Colonic mucosa (tissue), 4 donors: ENCODE measurements around the gene RFTN1. TPM values are rescaled to one million over a fixed set of nuclear protein-coding genes. Genes with fewer than 3 reads are reported as not detected.

ENCODE experiments used
- DNase-seq: peaks from one replicate; pipeline ENCODE4 v3.0.0-alpha.2; 2020
- H3K27ac ChIP-seq: fragments of 200-600 bp; one replicate; pipeline ENCODE4 v1.8.0; 2021
- H3K27me3 ChIP-seq: fragments of 200-600 bp; one replicate; pipeline ENCODE4 v1.8.0; 2021
- H3K36me3 ChIP-seq: fragments of 200-600 bp; one replicate; pipeline ENCODE4 v1.8.0; 2021
- H3K4me1 ChIP-seq: fragments of 200-600 bp; one replicate; pipeline ENCODE4 v1.8.0; 2021; ENCODE audit warnings: mild to moderate bottlenecking
- H3K4me3 ChIP-seq: fragments of 200-600 bp; one replicate; pipeline ENCODE4 v1.8.0; 2021
- H3K9ac ChIP-seq, 2 donors: one replicate each; pipeline ENCODE4 v1.7.0; 2013; ENCODE audit warnings: control low read depth in 2 of 2, low read depth in 2 of 2, low read length in 2 of 2
- H3K9me3 ChIP-seq: fragments of 200-600 bp; one replicate; pipeline ENCODE4 v1.8.0; 2021
- CTCF ChIP-seq: fragments of 200-600 bp; IDR thresholded peaks from one replicate; pipeline ENCODE4 v1.8.0; 2022; ENCODE audit warnings: antibody characterized with exemption, mild to moderate bottlenecking
- intact Hi-C: fragments of 100-400 bp; cut with DNase I; formaldehyde crosslinking; loops from one replicate; pipeline ENCODE4 v1.14.1; 2022
- total RNA-seq, 2 donors: library from RNA; stranded (reverse); fragmentation: NEBNext Ultra II Directional in 1 of 2; extraction: Animal tissue kit (Norgen Biotek cat#: 25700) in 1 of 2; gene quantifications; one replicate each; pipeline ENCODE4 v1.2.1, GENCODE V29; 2021
- donor health status: healthy.
- donor health status: DM: no; HTN: no; CAD: no.
- donor health status: DM: no; HTN: no; CAD: no.

Gene RFTN1
- total RNA-seq, 2 donors from 2014 or later: 4.0 to 10.2 TPM

GRCh38 chr3:16373341-16373946 is 140.1 kb downstream of the RFTN1 start:
- TF ChIP-seq CTCF: no peak
- H3K9ac ChIP-seq: no peak overlapping the region
- no peaks in the 10 kb centered on the region for H3K4me1 ChIP-seq
- H3K36me3 ChIP-seq: no peaks in the 10 kb centered on the region
- no peak overlapping the region for H3K27ac ChIP-seq
- no peaks in the 10 kb centered on the region for H3K9me3 ChIP-seq
- no peak for DNase-seq
- no peak overlapping the region for H3K4me3 ChIP-seq
- intact Hi-C loops: no loop called here
- H3K27me3 ChIP-seq: no peaks in the 10 kb centered on the region

- H3K36me3 ChIP-seq: no peaks in the 10 kb centered on the region
- no peak overlapping the region for H3K4me3 ChIP-seq
- peak overlapping the region; percentile 22 for H3K27ac ChIP-seq
- TF ChIP-seq CTCF: no peak
- DNase-seq: no peak
- intact Hi-C loops: no loop called here
- H3K9me3 ChIP-seq: no peaks in the 10 kb centered on the region
- H3K27me3 ChIP-seq: no peaks in the 10 kb centered on the region
- no peaks in the 10 kb centered on the region for H3K4me1 ChIP-seq
- no peak overlapping the region for H3K9ac ChIP-seq
These were observed 140.9 kb downstream of the RFTN1 start for GRCh38 chr3:16372362-16373292.

GRCh38 chr3:16370872-16371740 is 142.4 kb downstream of the RFTN1 start:
- Histone ChIP-seq H3K9ac (no peak overlapping the region), H3K36me3 (no peaks in the 10 kb centered on the region), H3K4me1 (no peaks in the 10 kb centered on the region), H3K27ac (peak overlapping the region; percentile 22), H3K4me3 (no peak overlapping the region), H3K9me3 (no peaks in the 10 kb centered on the region), H3K27me3 (no peaks in the 10 kb centered on the region)
- intact Hi-C loops: no loop called here
- no peak for TF ChIP-seq CTCF
- DNase-seq: no peak

GRCh38 chr3:16370503-16370871 is 143.0 kb downstream of the RFTN1 start:
- no peak for DNase-seq
- no peak overlapping the region for H3K4me3 ChIP-seq
- no peaks in the 10 kb centered on the region for H3K27me3 ChIP-seq
- no peaks in the 10 kb centered on the region for H3K9me3 ChIP-seq
- no peak for TF ChIP-seq CTCF
- no peak overlapping the region for H3K27ac ChIP-seq
- intact Hi-C loops: no loop called here
- no peak overlapping the region for H3K9ac ChIP-seq
- no peaks in the 10 kb centered on the region for H3K36me3 ChIP-seq
- no peaks in the 10 kb centered on the region for H3K4me1 ChIP-seq

GRCh38 chr3:16369885-16370284 is 143.6 kb downstream of the RFTN1 start:
- H3K27ac ChIP-seq: no peak overlapping the region
- H3K9ac ChIP-seq: no peak overlapping the region
- no peak overlapping the region for H3K4me3 ChIP-seq
- intact Hi-C loops: no loop called here
- no peaks in the 10 kb centered on the region for H3K36me3 ChIP-seq
- DNase-seq: no peak
- H3K4me1 ChIP-seq: no peaks in the 10 kb centered on the region
- no peaks in the 10 kb centered on the region for H3K9me3 ChIP-seq
- no peaks in the 10 kb centered on the region for H3K27me3 ChIP-seq
- no peak for TF ChIP-seq CTCF
